ENCODE results near the gene MAP3K7CL.

- TF ChIP-seq RAD21 (IDR thresholded peaks at IDR 0.05) (no peak), CTCF (IDR thresholded peaks at IDR 0.05; ENCODE audit: low read depth, low read length, missing input control) (no peak), MAX (IDR thresholded peaks at IDR 0.05) (no peak), YY1 (IDR thresholded peaks at IDR 0.05) (no peak), GABPA (IDR thresholded peaks at IDR 0.05 in 1 of 2, conservative IDR thresholded peaks at IDR 0.05 in 1 of 2) (no peak), JUND (IDR thresholded peaks at IDR 0.05) (no peak), TAF1 (conservative IDR thresholded peaks at IDR 0.05) (no peak)
- TF ChIP-seq, protein P1, sequence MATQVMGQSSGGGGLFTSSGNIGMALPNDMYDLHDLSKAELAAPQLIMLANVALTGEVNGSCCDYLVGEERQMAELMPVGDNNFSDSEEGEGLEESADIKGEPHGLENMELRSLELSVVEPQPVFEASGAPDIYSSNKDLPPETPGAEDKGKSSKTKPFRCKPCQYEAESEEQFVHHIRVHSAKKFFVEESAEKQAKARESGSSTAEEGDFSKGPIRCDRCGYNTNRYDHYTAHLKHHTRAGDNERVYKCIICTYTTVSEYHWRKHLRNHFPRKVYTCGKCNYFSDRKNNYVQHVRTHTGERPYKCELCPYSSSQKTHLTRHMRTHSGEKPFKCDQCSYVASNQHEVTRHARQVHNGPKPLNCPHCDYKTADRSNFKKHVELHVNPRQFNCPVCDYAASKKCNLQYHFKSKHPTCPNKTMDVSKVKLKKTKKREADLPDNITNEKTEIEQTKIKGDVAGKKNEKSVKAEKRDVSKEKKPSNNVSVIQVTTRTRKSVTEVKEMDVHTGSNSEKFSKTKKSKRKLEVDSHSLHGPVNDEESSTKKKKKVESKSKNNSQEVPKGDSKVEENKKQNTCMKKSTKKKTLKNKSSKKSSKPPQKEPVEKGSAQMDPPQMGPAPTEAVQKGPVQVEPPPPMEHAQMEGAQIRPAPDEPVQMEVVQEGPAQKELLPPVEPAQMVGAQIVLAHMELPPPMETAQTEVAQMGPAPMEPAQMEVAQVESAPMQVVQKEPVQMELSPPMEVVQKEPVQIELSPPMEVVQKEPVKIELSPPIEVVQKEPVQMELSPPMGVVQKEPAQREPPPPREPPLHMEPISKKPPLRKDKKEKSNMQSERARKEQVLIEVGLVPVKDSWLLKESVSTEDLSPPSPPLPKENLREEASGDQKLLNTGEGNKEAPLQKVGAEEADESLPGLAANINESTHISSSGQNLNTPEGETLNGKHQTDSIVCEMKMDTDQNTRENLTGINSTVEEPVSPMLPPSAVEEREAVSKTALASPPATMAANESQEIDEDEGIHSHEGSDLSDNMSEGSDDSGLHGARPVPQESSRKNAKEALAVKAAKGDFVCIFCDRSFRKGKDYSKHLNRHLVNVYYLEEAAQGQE (IDR thresholded peaks at IDR 0.05), result no peak
- TF ChIP-seq, protein P2, sequence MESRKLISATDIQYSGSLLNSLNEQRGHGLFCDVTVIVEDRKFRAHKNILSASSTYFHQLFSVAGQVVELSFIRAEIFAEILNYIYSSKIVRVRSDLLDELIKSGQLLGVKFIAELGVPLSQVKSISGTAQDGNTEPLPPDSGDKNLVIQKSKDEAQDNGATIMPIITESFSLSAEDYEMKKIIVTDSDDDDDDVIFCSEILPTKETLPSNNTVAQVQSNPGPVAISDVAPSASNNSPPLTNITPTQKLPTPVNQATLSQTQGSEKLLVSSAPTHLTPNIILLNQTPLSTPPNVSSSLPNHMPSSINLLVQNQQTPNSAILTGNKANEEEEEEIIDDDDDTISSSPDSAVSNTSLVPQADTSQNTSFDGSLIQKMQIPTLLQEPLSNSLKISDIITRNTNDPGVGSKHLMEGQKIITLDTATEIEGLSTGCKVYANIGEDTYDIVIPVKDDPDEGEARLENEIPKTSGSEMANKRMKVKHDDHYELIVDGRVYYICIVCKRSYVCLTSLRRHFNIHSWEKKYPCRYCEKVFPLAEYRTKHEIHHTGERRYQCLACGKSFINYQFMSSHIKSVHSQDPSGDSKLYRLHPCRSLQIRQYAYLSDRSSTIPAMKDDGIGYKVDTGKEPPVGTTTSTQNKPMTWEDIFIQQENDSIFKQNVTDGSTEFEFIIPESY (IDR thresholded peaks at IDR 0.05), result no peak
Measured at GRCh38 chr21:29082046-29082815, 48.2 kb upstream of the MAP3K7CL start.
